Measurements from ENCODE around the gene RASGRP4. TPM values are rescaled to one million over a fixed set of nuclear protein-coding genes. Genes with fewer than 3 reads are reported as not detected.
"Not testable (repeated sequence)": the region's sequence is repeated elsewhere in the genome, so short reads cannot be mapped to it uniquely, and the experiment has no call there.

Gene RASGRP4
- polyA plus RNA-seq, 2 of the 4 experiments (the other 2 are of a cell fraction), result 0.22 to 0.30 TPM

GRCh38 chr19:38412961-38413360 is 13.1 kb downstream of the RASGRP4 start:
- H3K4me1 ChIP-seq, result peaks cover 13% of the 10 kb centered on the region
- ATAC-seq, result no peak
- ChIA-PET CTCF (interaction anchor here (1.0 to 8.0 kb wide), 4 partner anchors 8 to 102 kb away, joined by 3 to 153 read pairs (median 4); partner anchors contain the start of gene FAM98C), POLR2A (no interaction called here)
- no peaks in the 10 kb centered on the region for H3K9me3 ChIP-seq
- no peak for TF ChIP-seq ZC3H11A (IDR thresholded peaks at IDR 0.05)
- no peak for TF ChIP-seq HOXB5 (CRISPR knock-in tag; IDR thresholded peaks at IDR 0.05)
- DNase-seq (ENCODE audit: low read depth in 1 of 2, low spot score in 1 of 2), result no peak
- WGBS (ENCODE audit: missing lambda C conversion rate), result 82% methylated on average over 10 of the region's 11 CpGs
- H3K4me2 ChIP-seq, result no peak overlapping the region
- no peak overlapping the region for H3K27ac ChIP-seq
- FAIRE-seq, result no peak
- H3K4me3 ChIP-seq, result no peak overlapping the region

GRCh38 chr19:38412491-38412890 is 13.5 kb downstream of the RASGRP4 start:
- ChIA-PET POLR2A (interaction anchor here (0.9 kb wide), 1 partner anchor 10 kb away, joined by 3 read pairs; the partner anchor contains the start of gene FAM98C), CTCF (interaction anchor here (0.8 to 8.0 kb wide), 5 partner anchors 8 to 518 kb away, joined by 3 to 153 read pairs (median 4); partner anchors contain the start of genes FAM98C, MRPS12 and SARS2)
- no peak overlapping the region for H3K4me2 ChIP-seq
- H3K4me3 ChIP-seq, result no peak overlapping the region
- 87% methylated on average over 8 of the region's 8 CpGs for WGBS (ENCODE audit: missing lambda C conversion rate)
- no peaks in the 10 kb centered on the region for H3K9me3 ChIP-seq
- no peak for TF ChIP-seq SMC3 (IDR thresholded peaks at IDR 0.05)
- no peak for TF ChIP-seq RNF2 (IDR thresholded peaks at IDR 0.05; ENCODE audit: borderline replicate concordance, low read depth)
- no peak for TF ChIP-seq TFCP2L1 (CRISPR knock-in tag; IDR thresholded peaks at IDR 0.05)
- TF ChIP-seq FOSB (CRISPR knock-in tag; IDR thresholded peaks at IDR 0.05), result no peak
- no peak for TF ChIP-seq ELK1 (IDR thresholded peaks at IDR 0.05; ENCODE audit: low read depth, low read length)
- TF ChIP-seq PHF8 (IDR thresholded peaks at IDR 0.05; ENCODE audit: borderline replicate concordance, low read depth), result no peak
- no peak for TF ChIP-seq NFE2L2 (conservative IDR thresholded peaks at IDR 0.05; ENCODE audit: low read length)
- no peak for TF ChIP-seq EHF (CRISPR knock-in tag; IDR thresholded peaks at IDR 0.05)
- no peak for TF ChIP-seq FOSL2 (IDR thresholded peaks at IDR 0.05)
- no peak for TF ChIP-seq FOSL2 (CRISPR knock-in tag; IDR thresholded peaks at IDR 0.05)
- TF ChIP-seq, protein P1, sequence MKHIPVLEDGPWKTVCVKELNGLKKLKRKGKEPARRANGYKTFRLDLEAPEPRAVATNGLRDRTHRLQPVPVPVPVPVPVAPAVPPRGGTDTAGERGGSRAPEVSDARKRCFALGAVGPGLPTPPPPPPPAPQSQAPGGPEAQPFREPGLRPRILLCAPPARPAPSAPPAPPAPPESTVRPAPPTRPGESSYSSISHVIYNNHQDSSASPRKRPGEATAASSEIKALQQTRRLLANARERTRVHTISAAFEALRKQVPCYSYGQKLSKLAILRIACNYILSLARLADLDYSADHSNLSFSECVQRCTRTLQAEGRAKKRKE (CRISPR knock-in tag; IDR thresholded peaks at IDR 0.05; ENCODE audit: low read depth), result no peak
- TF ChIP-seq RAD21 (conservative IDR thresholded peaks at IDR 0.05 in 1 of 2, IDR thresholded peaks at IDR 0.05 in 1 of 2), result no peak
- no peak for TF ChIP-seq TP53 (CRISPR knock-in tag; IDR thresholded peaks at IDR 0.05)
- no peak for TF ChIP-seq PBX3 (IDR thresholded peaks at IDR 0.05)
- no peak for TF ChIP-seq POLR2AphosphoS2 (conservative IDR thresholded peaks at IDR 0.05; ENCODE audit: low read length)
- no peak for TF ChIP-seq KDM1A (IDR thresholded peaks at IDR 0.05; ENCODE audit: low read depth)
- no peak overlapping the region for H3K27ac ChIP-seq
- H3K4me1 ChIP-seq, result peaks cover 11% of the 10 kb centered on the region
- ATAC-seq (no peak), FAIRE-seq (no peak), DNase-seq (ENCODE audit: low read depth in 1 of 2, low spot score in 1 of 2) (no peak)

- DNase-seq (ENCODE audit: low read depth in 1 of 2, low spot score in 1 of 2); H3K4me2 ChIP-seq; H3K4me1 ChIP-seq; H3K4me3 ChIP-seq; H3K27ac ChIP-seq; ATAC-seq; H3K9me3 ChIP-seq: not testable (repeated sequence)
- ChIA-PET CTCF (interaction anchor here (0.6 to 8.0 kb wide), 9 partner anchors 8 to 626 kb away, joined by 3 to 153 read pairs (median 3); partner anchors contain the start of genes FAM98C, MRPS12 and SARS2), POLR2A (interaction anchor here (0.9 to 1.2 kb wide), 2 partner anchors 9 to 207 kb away, joined by 3 read pairs; partner anchors contain the start of genes EIF3K and FAM98C)
- FAIRE-seq, result peak; percentile 68
- WGBS (ENCODE audit: missing lambda C conversion rate), result 77% methylated on average over 5 of the region's 5 CpGs
These were observed 14.1 kb downstream of the RASGRP4 start for GRCh38 chr19:38411898-38412297.

Data from A549 (cell line).